ENCODE measurements around the gene DNM1L.

DNA sequence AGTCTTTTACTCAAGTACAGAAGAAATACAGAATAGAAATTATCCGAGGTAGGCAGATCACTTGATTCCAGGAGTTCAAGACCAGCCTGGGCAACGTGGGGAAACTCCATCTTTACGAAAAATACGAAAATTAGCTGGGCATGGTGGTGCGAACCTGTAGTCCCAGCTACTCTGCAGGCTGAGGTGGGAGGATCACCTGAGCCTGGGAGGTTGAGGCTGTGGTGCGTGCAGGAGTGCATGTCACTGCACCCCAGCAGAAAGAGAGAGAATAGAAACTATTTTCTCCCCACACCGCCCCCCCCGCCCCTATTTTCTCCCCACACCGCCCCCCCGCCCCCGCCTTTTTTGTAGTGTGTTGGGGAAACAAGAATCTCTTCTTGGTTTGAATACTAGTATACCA, 2.2 kb downstream of the DNM1L start:
- TF ChIP-seq, protein P1, sequence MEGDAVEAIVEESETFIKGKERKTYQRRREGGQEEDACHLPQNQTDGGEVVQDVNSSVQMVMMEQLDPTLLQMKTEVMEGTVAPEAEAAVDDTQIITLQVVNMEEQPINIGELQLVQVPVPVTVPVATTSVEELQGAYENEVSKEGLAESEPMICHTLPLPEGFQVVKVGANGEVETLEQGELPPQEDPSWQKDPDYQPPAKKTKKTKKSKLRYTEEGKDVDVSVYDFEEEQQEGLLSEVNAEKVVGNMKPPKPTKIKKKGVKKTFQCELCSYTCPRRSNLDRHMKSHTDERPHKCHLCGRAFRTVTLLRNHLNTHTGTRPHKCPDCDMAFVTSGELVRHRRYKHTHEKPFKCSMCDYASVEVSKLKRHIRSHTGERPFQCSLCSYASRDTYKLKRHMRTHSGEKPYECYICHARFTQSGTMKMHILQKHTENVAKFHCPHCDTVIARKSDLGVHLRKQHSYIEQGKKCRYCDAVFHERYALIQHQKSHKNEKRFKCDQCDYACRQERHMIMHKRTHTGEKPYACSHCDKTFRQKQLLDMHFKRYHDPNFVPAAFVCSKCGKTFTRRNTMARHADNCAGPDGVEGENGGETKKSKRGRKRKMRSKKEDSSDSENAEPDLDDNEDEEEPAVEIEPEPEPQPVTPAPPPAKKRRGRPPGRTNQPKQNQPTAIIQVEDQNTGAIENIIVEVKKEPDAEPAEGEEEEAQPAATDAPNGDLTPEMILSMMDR (IDR thresholded peaks at IDR 0.05): no peak
- TF ChIP-seq POLR2A (IDR thresholded peaks at IDR 0.05): no peak

Data from body of pancreas (tissue), 4 donors.